HG02840 (cell line): Measurements from ENCODE around the gene RPS27L.
"Not testable (repeated sequence)": the region's sequence is repeated elsewhere in the genome, so short reads cannot be mapped to it uniquely, and the experiment has no call there.

Experiments used
- ATAC-seq: cut with Tn5 transposase; IDR thresholded peaks from one replicate; pipeline ENCODE4 v1.9.1; 2021; ENCODE audit warnings: mild to moderate bottlenecking, moderate library complexity, moderate number of reproducible peaks; ENCODE audit not compliant: unreplicated experiment, low FRiP score

The RPS27L gene

GRCh38 chr15:63104727-63105126 lies 52.5 kb downstream of the RPS27L start:
- ATAC-seq = no peak

- ATAC-seq = no peak
Measured at GRCh38 chr15:63103416-63103815, 53.9 kb downstream of the RPS27L start.

DNA sequence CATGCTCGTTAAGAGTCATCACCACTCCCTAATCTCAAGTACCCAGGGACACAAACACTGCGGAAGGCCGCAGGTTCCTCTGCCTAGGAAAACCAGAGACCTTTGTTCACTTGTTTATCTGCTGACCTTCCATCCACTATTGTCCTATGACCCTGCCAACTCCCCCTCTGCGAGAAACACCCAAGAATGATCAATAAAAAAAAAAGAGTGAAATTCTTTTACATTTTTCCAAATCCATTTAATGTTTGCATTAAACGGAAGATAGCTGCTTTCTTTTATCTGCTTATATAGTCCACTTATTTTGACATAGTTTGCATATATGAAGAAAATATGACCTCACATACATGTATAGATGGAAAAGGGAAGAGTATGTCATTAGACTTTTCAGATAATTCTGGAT lies 57.7 kb downstream of the RPS27L start:
- ATAC-seq = not testable (repeated sequence)

DNA sequence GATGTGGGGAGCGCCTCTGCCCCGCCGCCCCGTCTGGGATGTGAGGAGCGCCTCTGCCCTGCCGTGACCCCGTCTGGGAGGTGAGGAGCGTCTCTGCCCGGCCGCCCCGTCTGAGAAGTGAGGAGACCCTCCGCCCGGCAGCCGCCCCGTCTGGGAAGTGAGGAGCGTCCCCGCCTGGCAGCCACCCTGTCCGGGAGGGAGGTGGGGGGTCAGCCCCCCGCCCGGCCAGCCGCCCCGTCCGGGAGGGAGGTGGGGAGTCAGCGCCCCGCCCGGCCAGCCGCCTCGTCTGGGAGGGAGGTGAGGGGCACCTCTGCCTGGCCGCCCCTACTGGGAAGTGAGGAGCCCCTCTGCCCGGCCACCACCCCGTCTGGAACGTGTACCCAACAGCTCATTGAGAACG lies 58.4 kb downstream of the RPS27L start:
- not testable (repeated sequence) for ATAC-seq
